GM21381 (cell line): ENCODE measurements around the gene ITPKC.

Experiments used
- ATAC-seq: cut with Tn5 transposase; IDR thresholded peaks from one replicate; pipeline ENCODE4 v1.9.1; 2021; ENCODE audit warnings: mild to moderate bottlenecking, moderate library complexity; ENCODE audit not compliant: unreplicated experiment

The ITPKC gene

DNA sequence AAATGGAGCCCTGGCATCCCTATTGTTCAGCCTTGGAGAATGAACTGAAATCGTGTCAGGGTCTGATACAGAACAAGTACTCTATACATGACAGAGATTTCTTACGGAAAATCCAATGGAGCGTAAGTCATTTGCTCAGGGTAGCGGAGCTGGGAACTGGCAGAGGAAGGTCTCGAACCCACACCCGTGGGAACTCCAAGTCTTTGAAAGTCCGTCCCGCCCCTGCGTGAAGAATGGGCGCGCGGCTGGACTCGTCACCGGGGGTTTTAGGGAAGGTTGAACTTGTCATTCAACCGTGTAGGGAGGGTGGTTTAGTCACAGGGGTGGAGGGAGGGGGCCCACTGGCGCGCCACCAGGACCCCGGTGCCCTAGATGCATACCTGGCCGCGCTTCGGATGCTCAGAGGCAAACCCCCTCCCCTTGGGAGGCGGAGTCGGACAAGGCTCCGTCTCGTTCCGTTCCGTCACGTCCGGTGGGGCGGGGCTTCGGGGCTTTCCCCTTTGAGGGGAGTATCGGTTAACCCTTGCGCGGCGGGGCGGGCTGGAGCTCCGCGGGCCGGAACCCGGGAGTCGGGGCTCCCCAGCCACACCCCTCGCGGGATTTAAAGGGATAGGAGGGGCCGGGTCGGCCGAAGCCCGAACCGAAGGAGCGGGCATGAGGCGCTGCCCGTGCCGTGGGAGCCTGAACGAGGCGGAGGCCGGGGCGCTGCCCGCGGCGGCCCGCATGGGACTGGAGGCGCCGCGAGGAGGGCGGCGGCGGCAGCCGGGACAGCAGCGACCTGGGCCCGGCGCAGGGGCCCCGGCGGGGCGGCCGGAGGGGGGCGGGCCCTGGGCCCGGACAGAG, at the start of gene ITPKC, which contains the start of gene COQ8B:
TSS of gene ITPKC (plus strand) at position 631 of the 843 bp plus-strand sequence. CDS start at position 655, 24 bp downstream.
TSS of gene COQ8B (minus strand) at position 405 of the 843 bp plus-strand sequence. CDS start 2,254 bp downstream, outside the sequence.
- ATAC-seq, result peak; percentile 67

DNA sequence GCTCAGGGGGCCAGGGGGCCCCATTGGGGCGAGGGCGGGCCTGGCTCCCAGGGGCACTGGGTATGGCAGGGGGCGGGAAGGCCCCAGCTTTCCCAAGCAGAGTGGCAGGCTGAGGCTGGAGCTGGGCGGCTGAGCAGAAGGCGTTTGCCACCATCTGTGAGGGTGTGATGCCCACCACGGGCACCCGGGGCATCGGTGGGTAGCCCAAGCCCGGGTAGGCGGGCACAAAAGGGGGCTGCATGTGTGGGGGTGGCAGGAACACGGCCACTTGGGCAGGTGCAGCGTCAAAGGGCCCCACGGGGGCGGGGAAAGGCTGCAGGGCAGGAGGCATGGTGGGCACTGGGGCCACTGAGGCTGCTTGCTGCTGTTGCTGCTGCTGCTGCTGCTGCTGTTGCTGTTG, 49.3 kb upstream of the ITPKC start:
- no peak for ATAC-seq

DNA sequence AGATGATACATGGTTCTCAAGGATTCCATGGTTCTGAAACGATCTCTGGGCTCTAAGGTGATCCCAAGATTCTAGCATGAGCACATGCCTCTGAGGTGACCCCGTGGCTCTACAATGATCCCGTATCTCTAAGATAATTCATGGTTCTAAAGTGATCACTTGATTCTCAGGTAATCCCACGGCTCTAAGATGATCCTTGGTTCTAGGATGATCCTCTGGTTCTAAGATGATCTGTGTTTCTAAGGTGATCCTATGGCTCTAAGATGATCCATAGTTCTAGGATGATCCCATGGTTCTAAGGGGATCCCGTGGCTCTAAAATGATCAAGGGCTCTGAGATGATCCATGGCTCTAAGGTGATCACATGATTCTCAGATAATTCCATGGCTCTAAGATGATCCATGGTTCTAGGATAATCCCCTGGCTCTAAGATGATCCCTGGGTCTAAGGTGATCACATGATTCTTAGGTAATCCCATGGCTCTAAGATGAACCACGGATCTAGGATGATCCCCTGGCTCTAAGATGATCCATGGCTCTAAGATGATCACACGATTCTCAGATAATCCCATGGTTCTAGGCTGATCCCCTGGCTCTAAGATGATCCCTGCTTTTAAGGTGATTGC, 47.8 kb upstream of the ITPKC start:
- ATAC-seq, result no peak

DNA sequence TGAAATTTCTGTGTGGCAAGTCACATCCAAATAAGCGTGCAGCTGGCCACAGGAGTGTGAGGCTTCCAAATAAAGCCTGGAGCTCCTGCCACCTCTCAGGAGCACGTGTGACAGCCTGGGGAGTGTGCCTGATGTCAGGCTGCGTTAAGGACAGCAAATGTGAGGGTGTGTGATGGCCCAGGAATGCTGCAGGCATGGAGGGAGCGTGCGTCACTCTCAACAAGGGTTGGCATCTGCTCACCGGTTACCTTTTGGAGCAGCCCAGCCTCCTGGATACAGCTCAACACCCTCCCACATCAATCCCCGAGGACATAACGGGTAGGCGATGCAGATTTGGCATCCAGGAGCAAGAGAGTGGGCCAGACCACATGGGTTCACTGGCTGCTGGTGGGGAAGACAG, 45.5 kb upstream of the ITPKC start:
- no peak for ATAC-seq

DNA sequence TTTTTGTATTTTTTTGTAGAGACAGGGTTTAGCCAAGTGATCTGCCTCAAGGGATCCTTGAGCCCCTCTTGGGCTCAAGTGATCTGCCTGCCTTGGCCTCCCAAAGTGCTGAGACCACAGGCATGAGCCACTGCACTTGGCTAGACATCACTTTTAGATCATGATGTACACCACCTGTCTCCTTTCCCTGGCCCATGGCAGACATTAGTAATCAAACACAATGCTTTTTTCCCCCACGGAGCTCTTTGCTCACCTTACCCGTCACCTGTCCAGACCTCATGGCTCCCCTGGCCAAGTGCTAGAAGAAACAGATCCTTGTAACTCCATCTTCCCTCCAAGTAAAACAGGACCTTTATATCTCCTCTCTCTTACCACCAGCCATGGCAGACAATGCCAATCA, 44.9 kb upstream of the ITPKC start:
- ATAC-seq, result no peak

DNA sequence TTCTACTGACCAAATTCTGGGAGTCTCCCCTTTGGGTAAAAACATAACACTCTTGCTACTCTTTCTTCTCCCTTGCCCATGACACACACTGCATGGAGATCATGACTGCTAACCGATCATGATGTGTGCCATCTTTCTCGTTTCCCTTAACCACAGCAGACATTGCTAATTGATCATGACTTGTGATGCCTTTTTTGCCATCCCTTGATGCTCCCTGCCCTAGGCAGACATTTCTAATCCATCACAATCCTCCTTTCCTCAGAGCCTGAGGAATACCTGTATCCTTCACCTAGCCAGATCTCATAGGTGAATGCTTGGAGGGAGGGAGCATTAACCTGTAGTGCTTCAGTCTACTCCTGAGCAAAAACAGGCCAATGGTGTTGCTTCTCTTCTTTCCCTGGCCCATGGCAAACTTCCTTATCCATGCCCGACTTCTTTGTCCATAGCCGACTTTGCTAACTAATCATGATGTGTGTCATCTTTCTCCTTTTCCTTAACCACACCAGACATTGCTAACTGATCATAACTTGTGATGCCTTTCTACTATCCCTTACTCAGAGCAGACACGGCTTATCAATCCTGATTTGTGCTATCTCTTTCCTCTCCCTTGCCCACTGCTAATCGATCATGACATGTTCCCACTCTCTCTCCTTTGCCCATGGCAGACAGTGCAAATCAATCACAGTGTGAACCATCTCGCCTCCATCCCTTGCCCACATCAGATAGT, 44.2 kb upstream of the ITPKC start:
- no peak for ATAC-seq

DNA sequence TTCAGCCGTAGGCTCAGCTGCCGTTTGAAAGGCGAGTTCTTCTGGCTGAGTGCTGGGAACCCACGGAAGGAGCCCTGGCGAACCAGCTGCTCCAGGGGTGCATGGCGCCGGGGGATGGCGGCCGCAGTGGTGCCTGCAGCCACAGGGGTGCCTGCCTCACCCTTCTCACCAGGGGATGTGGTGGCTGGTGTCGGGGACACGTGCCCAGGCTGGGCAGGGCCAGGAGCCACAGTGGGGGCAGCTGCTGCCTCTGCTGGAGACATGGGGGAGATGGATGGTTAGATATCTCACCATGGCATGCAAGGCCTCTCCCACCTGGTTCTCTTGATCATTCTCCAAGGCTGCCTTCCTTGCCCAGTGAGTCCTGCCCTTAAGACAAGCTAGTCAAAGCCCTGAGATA, 43.5 kb upstream of the ITPKC start:
- ATAC-seq, result no peak

DNA sequence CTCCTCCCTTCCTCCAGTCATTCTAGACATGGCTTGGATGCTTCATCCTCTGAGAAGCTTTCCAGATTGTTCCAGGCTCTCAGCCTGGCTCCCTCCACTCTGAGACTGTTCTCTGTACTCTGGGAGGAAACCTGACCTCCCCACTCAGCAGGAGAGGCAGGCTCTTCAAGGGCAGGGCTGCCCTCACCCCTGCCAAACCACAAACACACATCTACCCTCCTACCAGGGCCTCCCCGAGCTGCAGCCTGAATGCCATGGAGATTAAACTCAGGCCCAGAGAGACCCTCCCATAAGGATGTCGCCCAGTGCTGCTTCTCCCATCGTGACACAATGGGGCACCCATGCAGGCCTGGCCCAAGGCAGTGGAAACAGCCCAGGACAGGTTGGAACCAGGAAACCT, 42.6 kb upstream of the ITPKC start:
- ATAC-seq, result no peak

DNA sequence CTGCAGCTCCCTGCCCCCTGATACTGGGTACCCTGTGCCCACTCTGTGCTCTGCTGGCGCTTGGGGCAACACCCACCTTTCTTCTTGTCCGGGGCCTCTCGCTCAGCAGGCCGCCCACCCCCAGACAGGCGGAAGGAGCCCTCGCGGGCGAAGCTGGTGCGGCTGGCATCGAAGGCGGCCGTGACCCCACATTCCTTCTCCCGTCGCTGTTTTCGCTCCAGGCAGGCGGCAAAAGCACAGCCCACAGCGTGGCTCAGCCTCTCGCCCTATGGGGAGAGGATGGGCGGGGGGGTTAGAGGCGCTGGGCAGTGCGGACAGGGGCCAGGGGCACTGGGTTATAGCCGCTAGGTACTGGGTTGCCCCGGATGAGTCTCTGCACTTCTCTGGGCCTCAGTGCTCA, 39.8 kb upstream of the ITPKC start:
- no peak for ATAC-seq

DNA sequence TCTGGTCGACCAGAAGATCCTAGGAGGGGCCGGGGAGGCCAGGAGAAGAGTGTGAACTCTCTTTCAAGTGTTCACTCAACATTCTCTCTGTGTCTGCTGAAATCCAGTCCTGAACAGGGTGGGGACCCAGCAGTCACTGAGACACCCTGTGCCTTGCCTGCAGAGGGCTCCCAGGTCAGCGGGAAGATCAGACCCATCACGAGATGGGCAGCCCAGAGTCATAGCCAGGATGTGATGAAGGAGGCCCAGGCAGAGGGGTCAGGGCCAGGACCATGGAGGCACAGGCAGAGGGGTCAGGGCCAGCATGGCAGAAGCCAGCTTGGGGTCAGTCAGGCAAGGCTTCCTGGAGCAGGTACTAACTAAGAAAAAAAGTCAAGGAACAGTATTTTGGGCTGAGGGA, 35.9 kb upstream of the ITPKC start:
- ATAC-seq, result no peak

DNA sequence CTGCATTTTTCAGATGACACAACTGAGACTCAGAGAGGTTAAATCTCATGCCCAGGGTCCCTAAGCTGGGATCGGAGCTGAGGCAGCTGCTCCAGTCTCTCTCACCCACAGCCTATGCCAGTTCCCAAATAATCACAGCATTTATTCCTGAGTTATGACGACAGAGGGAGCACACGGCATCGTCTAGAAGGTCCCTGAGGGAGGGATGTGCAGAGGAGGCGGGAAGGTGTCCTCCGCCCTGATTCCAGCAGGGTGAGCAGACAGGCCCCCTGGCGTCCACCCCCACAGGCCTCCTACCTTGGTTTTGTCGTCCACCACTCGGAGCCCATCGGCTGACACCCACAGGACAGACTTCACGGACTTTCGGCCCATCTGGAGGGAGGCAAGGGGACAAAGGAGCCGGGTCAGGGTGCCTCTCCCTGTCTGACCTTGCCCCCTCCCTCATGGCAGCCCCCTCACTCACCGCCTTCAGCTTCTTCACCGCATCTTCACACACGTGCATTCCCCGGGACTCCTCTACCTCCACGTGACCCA, 34.4 kb upstream of the ITPKC start:
- no peak for ATAC-seq

DNA sequence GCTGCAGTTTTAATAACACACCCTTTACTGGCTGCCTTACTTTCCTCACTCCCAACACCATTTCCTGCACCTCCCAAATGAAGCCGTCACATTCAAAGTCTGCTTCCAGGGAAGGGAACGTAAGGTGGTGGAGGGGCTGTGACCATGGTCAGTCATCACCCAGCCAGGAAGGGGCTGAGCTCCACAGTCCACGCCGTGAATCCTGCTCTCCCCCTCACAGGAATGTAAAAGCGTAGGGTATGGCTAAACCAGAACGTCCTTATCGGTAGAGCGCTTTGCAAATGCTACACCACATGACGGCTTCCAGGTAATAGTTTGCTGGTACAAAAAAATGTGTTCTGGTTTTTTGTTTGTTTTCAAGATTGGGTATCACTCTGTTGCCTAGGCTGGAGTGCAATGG, 33.5 kb upstream of the ITPKC start:
- no peak for ATAC-seq

DNA sequence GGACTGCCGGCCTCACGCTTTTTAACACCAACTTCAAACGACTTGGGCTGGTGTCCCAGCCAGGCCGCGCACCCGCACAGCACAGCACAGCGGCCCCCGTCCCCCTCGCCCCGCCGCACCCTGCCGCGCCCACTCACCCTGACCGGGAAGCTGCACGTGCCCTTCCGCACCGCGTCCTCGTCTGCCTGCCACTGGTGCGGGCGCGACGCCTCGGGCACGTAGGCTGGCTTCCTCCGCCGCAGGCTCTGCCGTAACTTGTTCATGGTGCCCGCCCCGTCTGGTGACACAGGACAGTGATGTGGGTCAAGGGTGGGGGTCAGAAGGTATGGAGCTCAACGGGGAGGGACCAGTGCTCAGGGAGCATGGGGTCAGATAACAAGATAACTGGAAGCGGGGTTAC, 32.6 kb upstream of the ITPKC start:
- ATAC-seq, result no peak

DNA sequence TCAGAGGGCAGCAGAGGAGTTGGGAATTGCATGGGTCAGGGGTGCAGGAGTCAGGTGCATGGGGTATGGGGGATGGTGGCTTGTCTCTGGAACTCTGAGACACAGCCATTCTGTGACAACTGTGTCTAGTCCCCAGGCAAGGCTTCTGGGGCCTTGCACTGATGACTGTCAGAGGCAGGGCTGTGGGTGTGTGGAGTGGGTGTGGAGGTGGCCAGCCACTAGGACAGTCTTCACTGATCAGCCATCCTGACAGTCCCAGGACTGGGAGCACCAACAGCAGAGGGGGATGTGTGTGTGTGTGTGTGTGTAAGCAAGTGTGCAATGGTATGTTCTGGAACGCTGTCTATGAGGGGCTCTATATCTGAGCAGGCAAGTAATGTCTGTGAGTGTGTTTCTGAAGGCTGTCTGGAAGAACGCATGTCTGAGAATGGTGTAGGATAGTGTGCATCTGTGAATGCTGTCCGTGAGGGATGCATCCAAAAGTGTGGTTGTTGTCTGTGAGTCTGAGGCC, 31.8 kb upstream of the ITPKC start:
- no peak for ATAC-seq

DNA sequence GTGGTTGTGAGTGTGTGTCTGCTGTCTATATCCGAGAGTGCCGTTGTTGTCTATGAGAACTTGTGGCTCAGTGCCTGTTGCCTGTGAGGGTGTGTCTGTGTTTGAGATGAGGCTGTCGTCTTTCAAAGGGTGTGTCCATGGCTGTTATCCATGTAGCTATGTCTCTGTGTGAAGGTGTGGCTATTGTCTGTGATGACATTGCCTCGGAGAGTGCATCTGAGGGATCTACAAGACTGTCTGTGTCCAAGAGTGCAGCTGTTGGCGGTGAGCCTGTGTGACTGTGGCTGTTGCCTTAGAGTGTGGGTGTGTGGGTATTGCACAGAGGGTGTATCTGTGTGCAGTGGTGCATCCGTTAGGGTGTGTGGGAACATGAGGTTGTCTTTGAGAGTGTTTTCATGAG, 31.3 kb upstream of the ITPKC start:
- ATAC-seq, result no peak

DNA sequence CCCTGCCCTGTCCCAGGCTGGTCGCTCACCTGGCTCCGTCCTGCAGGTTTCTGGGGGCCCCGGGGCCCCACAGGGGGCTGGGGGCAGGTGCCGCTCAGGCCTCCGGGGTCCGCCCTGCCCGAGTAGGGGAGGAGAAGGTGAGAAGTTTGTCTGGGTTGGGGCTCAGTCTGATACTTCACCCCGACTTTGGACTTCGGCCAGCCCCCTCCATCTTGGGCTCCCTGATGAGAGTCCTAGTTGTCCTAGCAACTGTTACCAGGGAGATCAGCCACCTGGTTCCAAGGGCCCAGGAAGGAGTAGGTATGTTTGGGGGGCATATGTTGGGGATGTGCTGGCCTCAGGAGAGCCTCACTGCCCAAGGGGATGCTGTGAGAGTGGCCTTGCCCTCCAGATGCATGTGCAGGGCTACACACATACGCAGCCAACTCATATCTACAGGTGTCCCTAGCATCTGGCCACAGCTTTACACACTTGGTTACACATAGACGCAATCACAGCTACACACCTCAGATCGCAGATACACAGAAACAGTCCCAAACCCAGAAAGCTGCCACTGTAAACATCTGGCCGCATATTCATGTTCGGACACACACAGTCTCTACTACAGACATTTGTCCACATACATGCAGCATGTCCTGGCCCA, 29.9 kb upstream of the ITPKC start:
- ATAC-seq, result no peak

DNA sequence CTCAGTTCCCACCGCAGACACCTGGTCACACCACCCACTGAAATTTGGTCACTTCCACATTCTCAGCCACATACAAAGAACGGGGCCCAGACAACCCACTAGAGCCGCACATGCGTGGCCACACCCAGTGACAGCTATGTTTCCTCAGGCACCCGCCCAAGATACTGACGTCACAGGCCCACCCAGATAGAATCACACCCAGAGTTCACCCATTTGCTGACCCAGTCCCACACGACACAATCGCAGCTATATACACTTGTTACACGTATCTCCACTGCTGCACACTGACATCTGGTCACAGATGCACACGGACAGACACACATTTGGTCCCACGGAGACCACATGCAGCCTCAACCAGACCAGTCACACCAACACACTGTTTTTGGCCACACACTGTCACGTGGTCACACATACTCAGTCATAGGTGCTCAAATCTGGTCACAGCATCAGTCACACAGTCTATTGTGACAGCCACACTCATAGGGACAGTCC, 29.3 kb upstream of the ITPKC start:
- ATAC-seq, result no peak

DNA sequence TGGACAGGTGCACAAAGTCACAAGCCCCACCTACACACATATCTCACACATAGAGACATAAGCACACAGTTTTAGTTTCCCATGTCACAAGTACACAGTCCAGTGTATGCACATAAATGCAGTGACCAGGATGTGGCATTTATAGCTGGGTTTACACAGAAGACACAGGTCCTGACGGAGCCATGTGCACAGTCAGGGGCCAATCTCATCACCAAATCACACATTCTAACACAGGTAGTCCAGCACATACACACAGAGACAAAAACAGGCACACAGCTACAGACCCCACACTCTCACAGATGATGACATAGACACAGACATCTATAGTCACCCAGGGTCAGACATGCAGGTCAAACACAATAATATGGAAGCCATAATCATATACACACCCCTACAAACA, 28.6 kb upstream of the ITPKC start:
- ATAC-seq, result no peak

DNA sequence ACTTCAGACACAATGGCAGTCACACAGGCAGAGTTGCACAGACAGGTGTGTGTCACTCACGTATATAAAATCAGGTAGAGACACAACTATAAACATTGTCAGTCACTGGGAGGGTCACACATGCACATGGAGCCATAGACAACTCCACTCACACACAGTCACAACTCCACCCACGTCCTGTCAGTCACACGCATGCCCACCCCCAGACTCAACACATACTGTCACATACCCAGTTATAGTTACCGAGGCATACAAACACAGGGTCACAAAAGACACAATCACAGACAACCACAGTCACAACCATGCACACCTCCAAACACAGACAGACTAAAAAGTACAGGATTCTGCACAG, 27.9 kb upstream of the ITPKC start:
- no peak for ATAC-seq

DNA sequence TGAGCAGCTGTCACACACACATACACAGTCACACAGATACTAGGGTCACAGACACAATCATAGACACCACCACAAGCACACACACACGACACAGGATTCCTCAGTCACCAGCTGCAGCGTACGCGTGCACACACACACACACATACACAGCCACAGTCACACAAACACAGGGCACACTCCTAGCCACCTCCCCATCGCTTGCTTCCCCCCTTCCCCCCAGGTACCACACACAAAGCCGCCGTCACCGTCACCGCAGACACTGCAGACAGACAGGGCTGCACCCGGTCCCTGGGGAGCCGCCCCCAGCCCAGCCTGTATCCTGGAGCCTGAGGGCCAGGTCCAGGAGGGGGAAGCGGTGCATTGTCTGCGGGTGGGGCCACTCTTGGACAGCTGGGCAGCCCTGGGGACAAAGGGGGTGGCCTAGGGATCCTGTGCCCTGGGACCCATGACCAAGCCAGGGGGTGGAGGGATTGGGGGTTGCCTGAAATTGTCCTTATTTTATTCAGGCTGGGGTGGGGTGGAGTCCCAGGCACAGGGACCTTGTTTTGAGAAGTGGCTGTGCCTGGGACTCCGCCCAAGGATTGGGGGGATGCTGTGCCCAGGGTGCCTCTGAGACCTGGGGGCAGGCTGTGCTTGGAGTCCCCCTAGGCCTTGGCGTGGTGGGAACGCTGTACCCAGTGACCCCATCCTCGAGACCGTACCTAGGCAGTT, 27.4 kb upstream of the ITPKC start:
- ATAC-seq, result no peak
